Measurements from ENCODE around the gene CXCL5. TPM values are rescaled to one million over a fixed set of nuclear protein-coding genes. Genes with fewer than 3 reads are reported as not detected.
A peak's percentile ranks its signal among the peaks of the same experiment; 100 is the strongest.

CXCL5 gene
- total RNA-seq, 4 donors from 2014 or later, result 0.64 TPM; not detected in 3

DNA sequence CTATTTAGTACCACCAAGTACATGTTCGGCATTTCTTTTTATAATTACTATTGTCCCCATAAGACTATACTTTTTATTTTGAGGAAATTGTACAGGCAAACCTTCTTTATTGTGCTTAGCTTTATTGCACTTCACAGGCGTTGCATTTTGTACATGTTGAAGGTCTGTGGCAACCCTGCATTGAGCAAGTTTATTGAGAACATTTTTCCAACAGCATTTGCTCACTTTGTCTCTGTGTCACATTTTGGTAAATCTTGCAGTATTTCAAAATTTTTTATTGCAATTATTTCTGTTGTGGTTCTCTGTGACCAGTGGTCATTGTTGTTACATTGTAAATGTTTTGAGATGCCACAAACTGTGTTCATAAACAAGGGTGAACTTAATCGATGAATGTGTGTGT is 10.8 kb upstream of the CXCL5 start:
- Histone ChIP-seq H3K27ac (peak overlapping the region in 2 of 4 donors; percentile 1 to 23), H3K4me3 (no peak overlapping the region), H3K36me3 (no peaks in the 10 kb centered on the region), H3K27me3 (no peaks in the 10 kb centered on the region), H3K4me1 (peaks cover 0 to 26% (median 9%) of the 10 kb centered on the region in 4 donors), H3K9me3 (no peaks in the 10 kb centered on the region)
- in situ Hi-C loops (cut with MboI; ENCODE audit: low pct_ligation_motif_present in 1 of 4, low pct_unique_long_range_greater_than_20kb in 1 of 4, low sequenced_read_pairs in 3 of 4) (no loop called here), intact Hi-C loops (cut with DNase I; ENCODE audit: low total_unique reads) (no loop called here)
- 56 to 62% methylated on average over 3 of the region's 3 CpGs for WGBS, 2 donors (ENCODE audit: low coverage in 1 of 2)
- DNase-seq, result no peak
- TF ChIP-seq EP300 (IDR thresholded peaks at IDR 0.05; ENCODE audit: low read depth), result no peak
- no peak for TF ChIP-seq CTCF (IDR thresholded peaks at IDR 0.05)
- no peak for TF ChIP-seq POLR2A (IDR thresholded peaks at IDR 0.05)
- no peak for TF ChIP-seq POLR2AphosphoS5 (IDR thresholded peaks at IDR 0.05)

DNA sequence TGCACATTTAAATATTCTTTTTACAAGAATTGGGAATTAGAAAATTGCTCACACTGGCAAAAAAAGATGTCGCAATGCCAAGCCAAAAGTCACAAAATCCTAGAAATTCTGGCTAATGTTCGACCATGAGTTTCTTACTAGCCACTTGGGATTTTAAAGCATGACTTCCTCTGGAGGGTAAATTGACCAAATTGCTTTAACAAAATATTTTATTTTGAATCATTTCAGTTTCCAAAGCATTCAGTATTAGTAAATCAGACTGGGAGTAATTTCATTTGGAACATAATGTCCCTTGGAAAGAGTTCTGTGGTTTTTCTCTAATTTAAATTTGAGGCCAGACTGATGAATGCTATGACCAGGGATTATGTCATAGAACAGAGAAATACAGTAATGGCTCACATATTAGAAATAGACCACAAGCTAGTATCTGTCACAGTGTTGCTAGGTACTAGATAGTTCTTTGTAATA is 7.6 kb upstream of the CXCL5 start:
- Histone ChIP-seq H3K27me3 (no peaks in the 10 kb centered on the region), H3K9me3 (no peaks in the 10 kb centered on the region), H3K27ac (peak overlapping the region; percentile 53 to 78 (median 72)), H3K4me3 (no peak overlapping the region), H3K36me3 (no peaks in the 10 kb centered on the region), H3K4me1 (peaks cover 0 to 30% (median 11%) of the 10 kb centered on the region in 4 donors)
- 39 to 49% methylated on average over 2 of the region's 2 CpGs for WGBS, 2 donors (ENCODE audit: low coverage in 1 of 2)
- intact Hi-C loops (cut with DNase I; ENCODE audit: low total_unique reads), result no loop called here
- TF ChIP-seq POLR2A (IDR thresholded peaks at IDR 0.05) (no peak), CTCF (IDR thresholded peaks at IDR 0.05) (no peak), EP300 (IDR thresholded peaks at IDR 0.05; ENCODE audit: low read depth) (no peak), POLR2AphosphoS5 (IDR thresholded peaks at IDR 0.05) (no peak)
- no peak for DNase-seq
- in situ Hi-C loops (cut with MboI; ENCODE audit: low pct_ligation_motif_present in 1 of 4, low pct_unique_long_range_greater_than_20kb in 1 of 4, low sequenced_read_pairs in 3 of 4), result no loop called here

- Histone ChIP-seq H3K27ac (peak overlapping the region; percentile 53 to 78 (median 72)), H3K4me3 (no peak overlapping the region), H3K27me3 (no peaks in the 10 kb centered on the region), H3K4me1 (peaks cover 0 to 30% (median 11%) of the 10 kb centered on the region in 4 donors), H3K9me3 (no peaks in the 10 kb centered on the region), H3K36me3 (no peaks in the 10 kb centered on the region)
- no peak for TF ChIP-seq POLR2AphosphoS5 (IDR thresholded peaks at IDR 0.05)
- no peak for TF ChIP-seq EP300 (IDR thresholded peaks at IDR 0.05; ENCODE audit: low read depth)
- TF ChIP-seq CTCF (IDR thresholded peaks at IDR 0.05), result no peak
- no peak for TF ChIP-seq POLR2A (IDR thresholded peaks at IDR 0.05)
- in situ Hi-C loops (cut with MboI; ENCODE audit: low pct_ligation_motif_present in 1 of 4, low pct_unique_long_range_greater_than_20kb in 1 of 4, low sequenced_read_pairs in 3 of 4) (no loop called here), intact Hi-C loops (cut with DNase I; ENCODE audit: low total_unique reads) (no loop called here)
- DNase-seq, result no peak
- 35 to 44% methylated on average over 3 of the region's 3 CpGs for WGBS, 2 donors (ENCODE audit: low coverage in 1 of 2)
Measured at GRCh38 chr4:74005528-74005927, 7.1 kb upstream of the CXCL5 start.

- TF ChIP-seq POLR2AphosphoS5 (IDR thresholded peaks at IDR 0.05) (no peak), EP300 (IDR thresholded peaks at IDR 0.05; ENCODE audit: low read depth) (no peak), POLR2A (IDR thresholded peaks at IDR 0.05) (no peak), CTCF (IDR thresholded peaks at IDR 0.05) (no peak)
- Histone ChIP-seq H3K27me3 (no peaks in the 10 kb centered on the region), H3K27ac (peak overlapping the region; percentile 53 to 78 (median 72)), H3K4me1 (peaks cover 0 to 29% (median 11%) of the 10 kb centered on the region in 4 donors), H3K36me3 (no peaks in the 10 kb centered on the region), H3K4me3 (no peak overlapping the region), H3K9me3 (no peaks in the 10 kb centered on the region)
- in situ Hi-C loops (cut with MboI; ENCODE audit: low pct_ligation_motif_present in 1 of 4, low pct_unique_long_range_greater_than_20kb in 1 of 4, low sequenced_read_pairs in 3 of 4), result no loop called here
- 41 to 42% methylated on average over 4 of the region's 4 CpGs for WGBS, 2 donors (ENCODE audit: low coverage in 1 of 2)
- no peak for DNase-seq
- intact Hi-C loops (cut with DNase I; ENCODE audit: low total_unique reads), result no loop called here
Measured at GRCh38 chr4:74004668-74005067, 6.2 kb upstream of the CXCL5 start.
